ENCODE measurements around the gene MRPL14. TPM values are rescaled to one million over a fixed set of nuclear protein-coding genes. Genes with fewer than 3 reads are reported as not detected.

Gene MRPL14
- total and polyA plus RNA-seq, 9 of the 15 experiments (the other 6 are each of a cell fraction or from before 2014, with no cell fraction given): 126 to 424 (median 165) TPM

DNA sequence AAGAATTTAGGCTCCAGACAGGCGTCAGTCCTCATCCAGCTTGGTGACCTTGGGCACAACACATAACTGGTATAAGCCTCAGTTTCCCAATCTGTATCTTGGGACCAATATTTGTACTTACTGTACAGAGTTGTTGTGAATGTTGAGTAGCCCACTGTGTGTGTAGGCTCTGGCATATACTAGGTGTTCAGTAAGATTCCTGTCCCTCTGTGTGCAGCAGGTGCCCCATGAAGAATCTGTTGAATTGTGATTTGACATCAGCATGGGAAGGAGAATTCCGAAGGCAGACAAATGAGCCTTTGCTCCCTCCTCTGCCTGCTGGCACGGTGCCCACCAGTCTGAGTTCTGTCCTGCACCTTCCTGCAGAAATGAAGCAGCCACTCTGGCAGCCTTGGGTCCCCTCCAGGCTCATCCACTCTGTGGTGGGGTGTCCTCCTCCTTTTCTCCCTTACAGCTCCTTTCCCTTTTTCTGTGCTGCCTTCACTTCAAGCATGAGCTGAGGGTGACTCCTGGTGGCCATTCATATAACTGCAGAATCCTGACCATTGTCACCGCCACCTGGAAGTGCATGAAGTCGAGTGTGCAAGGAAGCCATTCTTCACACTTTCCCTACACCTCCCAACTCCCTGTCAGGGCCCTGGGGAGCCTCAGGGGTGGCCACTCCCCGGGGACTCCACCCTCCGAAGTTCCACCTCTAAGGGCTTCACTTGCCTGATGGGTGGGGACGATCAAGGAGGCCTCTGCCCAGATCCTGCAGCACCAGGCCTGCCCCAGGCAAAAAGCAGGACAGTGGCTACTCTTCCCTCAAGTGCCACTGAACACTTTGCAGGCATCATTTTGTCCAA is 48.2 kb downstream of the MRPL14 start (continued):
- TF ChIP-seq, protein P1, sequence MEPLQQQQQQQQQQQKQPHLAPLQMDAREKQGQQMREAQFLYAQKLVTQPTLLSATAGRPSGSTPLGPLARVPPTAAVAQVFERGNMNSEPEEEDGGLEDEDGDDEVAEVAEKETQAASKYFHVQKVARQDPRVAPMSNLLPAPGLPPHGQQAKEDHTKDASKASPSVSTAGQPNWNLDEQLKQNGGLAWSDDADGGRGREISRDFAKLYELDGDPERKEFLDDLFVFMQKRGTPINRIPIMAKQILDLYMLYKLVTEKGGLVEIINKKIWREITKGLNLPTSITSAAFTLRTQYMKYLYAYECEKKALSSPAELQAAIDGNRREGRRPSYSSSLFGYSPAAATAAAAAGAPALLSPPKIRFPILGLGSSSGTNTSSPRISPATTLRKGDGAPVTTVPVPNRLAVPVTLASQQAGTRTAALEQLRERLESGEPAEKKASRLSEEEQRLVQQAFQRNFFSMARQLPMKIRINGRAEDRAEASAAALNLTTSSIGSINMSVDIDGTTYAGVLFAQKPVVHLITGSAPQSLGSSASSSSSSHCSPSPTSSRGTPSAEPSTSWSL (CRISPR knock-in tag; IDR thresholded peaks at IDR 0.05; ENCODE audit: borderline replicate concordance): 0 out of 2 replicates have a peak, but pooled peaks have one; percentile 60
- TF ChIP-seq PBX2 (CRISPR knock-in tag; IDR thresholded peaks at IDR 0.05; ENCODE audit: low read depth): no peak
- TF ChIP-seq PBX2 (tag; conservative IDR thresholded peaks at IDR 0.05; ENCODE audit: low read depth): no peak
- no peak for TF ChIP-seq ZNF644 (tag; IDR thresholded peaks at IDR 0.05; ENCODE audit: low read depth)
- TF ChIP-seq, protein P2, sequence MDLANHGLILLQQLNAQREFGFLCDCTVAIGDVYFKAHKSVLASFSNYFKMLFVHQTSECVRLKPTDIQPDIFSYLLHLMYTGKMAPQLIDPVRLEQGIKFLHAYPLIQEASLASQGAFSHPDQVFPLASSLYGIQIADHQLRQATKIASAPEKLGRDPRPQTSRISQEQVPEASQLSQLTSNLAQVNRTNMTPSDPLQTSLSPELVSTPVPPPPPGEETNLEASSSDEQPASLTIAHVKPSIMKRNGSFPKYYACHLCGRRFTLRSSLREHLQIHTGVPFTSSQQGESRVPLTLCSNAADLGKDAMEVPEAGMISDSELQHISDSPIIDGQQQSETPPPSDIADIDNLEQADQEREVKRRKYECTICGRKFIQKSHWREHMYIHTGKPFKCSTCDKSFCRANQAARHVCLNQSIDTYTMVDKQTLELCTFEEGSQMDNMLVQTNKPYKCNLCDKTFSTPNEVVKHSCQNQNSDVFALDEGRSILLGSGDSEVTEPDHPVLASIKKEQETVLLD (IDR thresholded peaks at IDR 0.05): no peak
- no peak for TF ChIP-seq EWSR1 (IDR thresholded peaks at IDR 0.05; ENCODE audit: borderline replicate concordance, low read depth, partially characterized antibody)
- TF ChIP-seq ZNF408 (CRISPR knock-in tag; IDR thresholded peaks at IDR 0.05; ENCODE audit: low read depth): no peak
- TF ChIP-seq HNRNPUL1 (IDR thresholded peaks at IDR 0.05; ENCODE audit: low read length): no peak
- no peak for TF ChIP-seq SRSF1 (IDR thresholded peaks at IDR 0.05; ENCODE audit: low read depth, low read length)
- TF ChIP-seq XRCC4 (IDR thresholded peaks at IDR 0.05; ENCODE audit: extremely low read depth, insufficient read depth, insufficient read length): no peak
- peak; percentile 24 to 76; a peak in 2 of 4 replicates for TF ChIP-seq MAZ (CRISPR knock-in tag; conservative IDR thresholded peaks at IDR 0.05 in 1 of 2, IDR thresholded peaks at IDR 0.05 in 1 of 2)
- peak; percentile 34; the same call in 1 of the 2 replicates for TF ChIP-seq ZBTB17 (CRISPR knock-in tag; IDR thresholded peaks at IDR 0.05)
- no peak for TF ChIP-seq RNF2 (IDR thresholded peaks at IDR 0.05)
- TF ChIP-seq JUND (IDR thresholded peaks at IDR 0.05; ENCODE audit: borderline replicate concordance, low read depth, low read length): peak; percentile 55; the same call in 1 of the 2 replicates
- TF ChIP-seq JUND (tag; IDR thresholded peaks at IDR 0.05; ENCODE audit: borderline replicate concordance, low read depth, low read length): peak; percentile 30; the same call in 2 of the 3 replicates
- TF ChIP-seq ZNF143 (CRISPR knock-in tag; IDR thresholded peaks at IDR 0.05): 0 out of 2 replicates have a peak, but pooled peaks have one; percentile 39
- TF ChIP-seq TFE3 (CRISPR knock-in tag; IDR thresholded peaks at IDR 0.05): no peak
- no peak for TF ChIP-seq TGIF2 (CRISPR knock-in tag; IDR thresholded peaks at IDR 0.05)
- TF ChIP-seq ELF4 (CRISPR knock-in tag; IDR thresholded peaks at IDR 0.05): no peak
- no peak for TF ChIP-seq PHF20 (IDR thresholded peaks at IDR 0.05; ENCODE audit: partially characterized antibody)

All from K562 (cell line).